Activated T-helper 9 cell treated with anti-CD3 and anti-CD28 coated beads, Interleukin-2, amount 50 U/mL, for 16 hours (primary cell): ENCODE results near the gene NOL7.
A peak's percentile ranks its signal among the peaks of the same experiment; 100 is the strongest.

Experiments used
- DNase-seq: peaks from one replicate; pipeline ENCODE4 v3.0.0-alpha.2; 2020; ENCODE audit warnings: low read depth

Gene NOL7

GRCh38 chr6:13614926-13615791, at the start of gene NOL7:
Gene NOL7, plus strand, starts transcription at chr6:13615335. Its CDS starts 24 bp downstream, at chr6:13615359.
- peak; percentile 98 for DNase-seq

- no peak for DNase-seq
Observed at GRCh38 chr6:13565921-13566320, 49.2 kb upstream of the NOL7 start.

- no peak for DNase-seq
Observed at GRCh38 chr6:13566500-13566899, 48.6 kb upstream of the NOL7 start.

- no peak for DNase-seq
Observed at GRCh38 chr6:13568970-13569369, 46.2 kb upstream of the NOL7 start.

GRCh38 chr6:13572240-13572639, 42.9 kb upstream of the NOL7 start:
- DNase-seq, result no peak

- no peak for DNase-seq
Observed at GRCh38 chr6:13572951-13573654, 42.0 kb upstream of the NOL7 start.

GRCh38 chr6:13573669-13574110, 41.4 kb upstream of the NOL7 start:
- no peak for DNase-seq

GRCh38 chr6:13574149-13574570, 41.0 kb upstream of the NOL7 start:
- peak; percentile 86 for DNase-seq

- peak; percentile 62 for DNase-seq
Observed at GRCh38 chr6:13574571-13575376, 40.4 kb upstream of the NOL7 start, which contains the start of gene SIRT5. Gene SIRT5, plus strand, starts transcription at chr6:13574601. Its CDS starts 9,510 bp downstream, at chr6:13584111.

GRCh38 chr6:13575377-13575775, 39.8 kb upstream of the NOL7 start:
- no peak for DNase-seq

GRCh38 chr6:13576017-13576416, 39.1 kb upstream of the NOL7 start:
- no peak for DNase-seq

GRCh38 chr6:13577926-13578325, 37.2 kb upstream of the NOL7 start:
- no peak for DNase-seq

- no peak for DNase-seq
Observed at GRCh38 chr6:13579911-13580310, 35.2 kb upstream of the NOL7 start.

- DNase-seq, result no peak
Observed at GRCh38 chr6:13581700-13582229, 33.4 kb upstream of the NOL7 start.

GRCh38 chr6:13586603-13587542, 28.3 kb upstream of the NOL7 start:
- DNase-seq, result no peak

GRCh38 chr6:13589801-13590200, 25.3 kb upstream of the NOL7 start:
- no peak for DNase-seq

- DNase-seq, result no peak
Observed at GRCh38 chr6:13590574-13591153, 24.5 kb upstream of the NOL7 start.

GRCh38 chr6:13591205-13591921, 23.8 kb upstream of the NOL7 start:
- no peak for DNase-seq

- DNase-seq, result no peak
Observed at GRCh38 chr6:13593103-13593502, 22.0 kb upstream of the NOL7 start.

- no peak for DNase-seq
Observed at GRCh38 chr6:13593720-13594119, 21.4 kb upstream of the NOL7 start.
